Measurements from ENCODE around the gene TRAPPC14. TPM values are rescaled to one million over a fixed set of nuclear protein-coding genes. Genes with fewer than 3 reads are reported as not detected.

Gene TRAPPC14
- polyA plus RNA-seq, 1 experiment = 3.5 TPM

GRCh38 chr7:100128637-100128963, 29.9 kb downstream of the TRAPPC14 start:
- POLR2A ChIA-PET = interaction anchor here (0.9 kb wide), 1 partner anchor 28 kb away, joined by 4 read pairs; the partner anchor contains the start of gene MCM7
- H3K27ac ChIP-seq (ENCODE audit: low read depth, low read length) = no peak overlapping the region
- no peak overlapping the region for H3K4me3 ChIP-seq (ENCODE audit: low read depth, low read length)
- CTCF ChIA-PET = interaction anchor here (0.9 to 3.3 kb wide), 3 partner anchors 27 to 134 kb away, joined by 3 to 13 read pairs (median 4); partner anchors contain the start of genes AP4M1 and MCM7
- DNase-seq (ENCODE audit: low read depth, low spot score) = no peak
- no peaks in the 10 kb centered on the region for H3K27me3 ChIP-seq (ENCODE audit: control insufficient read depth, insufficient read depth, low read length)
- H3K9me3 ChIP-seq (ENCODE audit: control insufficient read depth, insufficient read depth, low read length) = no peaks in the 10 kb centered on the region
- TF ChIP-seq, protein P1, sequence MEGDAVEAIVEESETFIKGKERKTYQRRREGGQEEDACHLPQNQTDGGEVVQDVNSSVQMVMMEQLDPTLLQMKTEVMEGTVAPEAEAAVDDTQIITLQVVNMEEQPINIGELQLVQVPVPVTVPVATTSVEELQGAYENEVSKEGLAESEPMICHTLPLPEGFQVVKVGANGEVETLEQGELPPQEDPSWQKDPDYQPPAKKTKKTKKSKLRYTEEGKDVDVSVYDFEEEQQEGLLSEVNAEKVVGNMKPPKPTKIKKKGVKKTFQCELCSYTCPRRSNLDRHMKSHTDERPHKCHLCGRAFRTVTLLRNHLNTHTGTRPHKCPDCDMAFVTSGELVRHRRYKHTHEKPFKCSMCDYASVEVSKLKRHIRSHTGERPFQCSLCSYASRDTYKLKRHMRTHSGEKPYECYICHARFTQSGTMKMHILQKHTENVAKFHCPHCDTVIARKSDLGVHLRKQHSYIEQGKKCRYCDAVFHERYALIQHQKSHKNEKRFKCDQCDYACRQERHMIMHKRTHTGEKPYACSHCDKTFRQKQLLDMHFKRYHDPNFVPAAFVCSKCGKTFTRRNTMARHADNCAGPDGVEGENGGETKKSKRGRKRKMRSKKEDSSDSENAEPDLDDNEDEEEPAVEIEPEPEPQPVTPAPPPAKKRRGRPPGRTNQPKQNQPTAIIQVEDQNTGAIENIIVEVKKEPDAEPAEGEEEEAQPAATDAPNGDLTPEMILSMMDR (IDR thresholded peaks at IDR 0.05; ENCODE audit: low read depth, low read length) = no peak

DNA sequence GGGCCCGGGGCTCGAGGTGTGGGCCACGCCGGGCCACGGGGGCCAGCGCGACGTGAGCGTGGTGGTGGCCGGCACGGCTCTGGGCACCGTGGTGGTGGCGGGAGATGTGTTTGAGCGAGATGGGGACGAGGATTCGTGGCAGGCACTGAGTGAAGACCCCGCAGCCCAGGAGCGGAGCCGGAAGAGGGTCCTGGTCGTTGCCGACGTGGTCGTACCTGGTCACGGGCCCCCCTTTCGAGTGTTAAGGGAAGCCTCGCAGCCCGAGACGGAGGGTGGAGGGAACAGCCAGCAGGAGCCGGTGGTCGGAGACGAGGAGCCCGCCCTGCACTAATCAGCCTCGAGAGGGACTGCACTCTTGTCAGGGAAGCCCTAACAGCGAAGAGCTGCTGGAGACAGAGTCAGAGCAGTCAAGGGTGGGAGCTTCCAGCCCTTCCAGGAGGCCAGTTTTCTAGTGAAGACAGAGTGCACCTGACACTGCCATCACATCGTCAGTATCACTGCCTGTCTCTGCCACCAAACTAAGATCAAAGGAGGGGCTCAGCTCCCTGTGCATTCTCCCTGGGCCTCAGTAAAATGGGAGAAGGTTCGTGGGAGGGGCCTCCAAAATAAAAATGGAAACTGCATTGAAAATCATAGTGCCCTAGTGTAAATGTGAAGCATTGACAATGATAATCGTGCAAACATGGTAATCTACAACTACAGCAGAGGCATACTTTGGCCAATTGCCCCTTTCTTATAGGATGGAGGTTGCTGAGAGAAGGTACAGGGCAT, 30.5 kb downstream of the TRAPPC14 start:
- Histone ChIP-seq H3K27me3 (ENCODE audit: control insufficient read depth, insufficient read depth, low read length) (no peaks in the 10 kb centered on the region), H3K4me3 (ENCODE audit: low read depth, low read length) (peak overlapping the region; percentile 96), H3K9me3 (ENCODE audit: control insufficient read depth, insufficient read depth, low read length) (no peaks in the 10 kb centered on the region), H3K27ac (ENCODE audit: low read depth, low read length) (no peak overlapping the region)
- DNase-seq (ENCODE audit: low read depth, low spot score) = no peak
- TF ChIP-seq, protein P1 (IDR thresholded peaks at IDR 0.05; ENCODE audit: low read depth, low read length) = no peak
- POLR2A ChIA-PET = interaction anchor here (0.9 kb wide), 1 partner anchor 27 kb away, joined by 4 read pairs; the partner anchor contains the start of gene MCM7
- CTCF ChIA-PET = interaction anchor here (0.9 to 3.3 kb wide), 3 partner anchors 26 to 134 kb away, joined by 3 to 13 read pairs (median 4); partner anchors contain the start of genes AP4M1 and MCM7

DNA sequence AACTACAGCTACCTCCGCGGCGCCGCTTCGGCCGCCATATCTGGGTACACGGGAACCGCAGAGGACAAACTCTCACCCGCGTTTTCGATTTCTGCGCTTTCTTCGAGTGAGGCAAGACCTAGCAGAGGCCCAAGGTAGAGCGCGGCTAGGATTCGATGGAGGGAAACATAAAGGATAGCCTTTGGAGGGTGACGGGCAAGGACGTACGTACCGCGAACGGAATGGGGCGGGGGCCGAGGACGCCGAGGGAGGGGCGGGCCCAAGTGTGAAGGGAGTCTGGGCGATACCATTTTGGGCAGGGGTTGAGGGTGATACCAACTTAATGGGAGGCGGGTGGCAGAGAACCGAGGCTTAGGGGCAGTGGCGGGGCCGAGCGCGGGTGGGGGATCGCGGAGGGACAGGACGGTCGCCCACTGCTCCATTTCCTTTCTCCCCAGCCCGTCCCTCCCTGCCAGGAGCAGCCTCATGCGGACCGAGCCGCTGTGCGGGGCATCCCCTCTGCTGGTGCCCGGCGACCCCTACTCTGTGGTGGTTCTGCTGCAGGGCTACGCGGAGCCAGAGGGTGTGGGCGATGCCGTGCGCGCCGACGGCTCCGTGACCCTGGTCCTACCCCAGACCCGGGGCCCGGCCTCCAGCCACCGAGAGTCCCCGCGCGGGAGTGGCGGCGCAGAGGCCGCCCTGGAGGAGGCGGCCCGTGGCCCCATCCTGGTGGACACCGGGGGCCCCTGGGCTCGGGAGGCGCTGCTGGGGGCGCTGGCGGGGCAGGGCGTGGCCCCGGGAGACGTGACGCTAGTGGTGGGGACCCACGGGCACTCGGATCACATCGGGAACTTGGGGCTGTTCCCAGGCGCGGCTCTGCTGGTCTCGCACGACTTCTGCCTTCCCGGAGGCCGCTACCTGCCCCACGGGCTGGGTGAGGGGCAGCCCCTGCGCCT, 31.3 kb downstream of the TRAPPC14 start, which contains the start of gene MBLAC1:
Gene MBLAC1 (plus strand): TSS at position 37 of the 935 bp plus-strand sequence. CDS start 429 bp downstream, at position 466.
- no peaks in the 10 kb centered on the region for H3K27me3 ChIP-seq (ENCODE audit: control insufficient read depth, insufficient read depth, low read length)
- no peaks in the 10 kb centered on the region for H3K9me3 ChIP-seq (ENCODE audit: control insufficient read depth, insufficient read depth, low read length)
- CTCF ChIA-PET = no interaction called here
- DNase-seq (ENCODE audit: low read depth, low spot score) = peak; percentile 87
- H3K4me3 ChIP-seq (ENCODE audit: low read depth, low read length) = peak within 1 kb of the TSS; percentile 96
- POLR2A ChIA-PET = interaction anchor here (1.0 kb wide), 1 partner anchor 26 kb away, joined by 12 read pairs; the partner anchor contains the start of genes AP4M1 and MCM7
- peak within 1 kb of the TSS; percentile 96 for H3K27ac ChIP-seq (ENCODE audit: low read depth, low read length)
- TF ChIP-seq, protein P1 (IDR thresholded peaks at IDR 0.05; ENCODE audit: low read depth, low read length) = no peak

DNA sequence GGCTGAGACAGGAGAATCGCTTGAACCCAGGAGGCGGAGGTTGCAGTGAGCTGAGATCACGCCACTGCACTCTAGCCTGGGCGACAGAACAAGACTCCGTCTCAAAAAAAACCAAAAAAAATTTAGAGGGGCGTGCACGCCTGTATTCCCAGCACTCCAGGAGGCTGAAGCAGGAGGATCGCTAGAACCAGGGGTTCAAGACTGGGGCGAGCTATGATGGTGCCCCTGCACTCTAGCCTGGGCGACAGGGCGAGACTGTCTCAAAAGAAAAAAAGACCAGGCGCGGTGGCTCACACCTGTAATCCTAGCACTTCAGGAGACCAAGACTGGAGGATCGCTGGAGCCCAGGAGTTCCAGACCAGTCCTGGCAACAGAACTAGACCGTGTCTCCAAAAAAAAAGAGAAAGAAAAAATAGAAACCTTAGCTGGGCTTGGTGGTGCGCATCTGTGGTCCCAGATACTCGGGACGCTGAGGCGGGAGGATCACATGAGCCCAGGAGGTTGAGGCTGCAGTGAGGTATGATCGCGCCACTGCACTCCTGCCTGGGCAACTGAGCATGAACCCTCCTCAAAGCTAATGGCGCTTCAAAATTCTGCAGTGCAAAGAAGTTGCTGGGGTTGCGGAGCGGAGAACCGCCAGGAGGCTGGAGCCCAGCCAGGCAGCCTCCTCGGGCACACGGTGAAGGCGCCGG, 32.1 kb downstream of the TRAPPC14 start:
- H3K27ac ChIP-seq (ENCODE audit: low read depth, low read length) = peak overlapping the region; percentile 96
- H3K9me3 ChIP-seq (ENCODE audit: control insufficient read depth, insufficient read depth, low read length) = no peaks in the 10 kb centered on the region
- CTCF ChIA-PET = no interaction called here
- TF ChIP-seq, protein P1 (IDR thresholded peaks at IDR 0.05; ENCODE audit: low read depth, low read length) = 0 out of 2 replicates have a peak, but pooled peaks have one; percentile 7
- peak overlapping the region; percentile 96 for H3K4me3 ChIP-seq (ENCODE audit: low read depth, low read length)
- H3K27me3 ChIP-seq (ENCODE audit: control insufficient read depth, insufficient read depth, low read length) = no peaks in the 10 kb centered on the region
- POLR2A ChIA-PET = interaction anchor here (1.0 kb wide), 1 partner anchor 26 kb away, joined by 12 read pairs; the partner anchor contains the start of genes AP4M1 and MCM7
- no peak for DNase-seq (ENCODE audit: low read depth, low spot score)

All from AG04450 (cell line).